Measurements from ENCODE around the gene SSU72. TPM values are rescaled to one million over a fixed set of nuclear protein-coding genes. Genes with fewer than 3 reads are reported as not detected.

SSU72 gene
- total RNA-seq, 6 experiments from 2014 or later: 46.6 to 72.6 (median 63.8) TPM

GRCh38 chr1:1540090-1540817, 34.4 kb downstream of the SSU72 start, which contains the start of gene TMEM240:
Gene TMEM240 (minus strand): TSS chr1:1540624. CDS start chr1:1540346, 278 bp downstream.
- Histone ChIP-seq H3K27ac (no peak within 1 kb of the TSS), H3K4me1 (peaks cover 0 to 5% (median 0%) of the 10 kb centered on the region in 4 donors), H3K36me3 (peaks cover 0 to 18% (median 0%) of the 10 kb centered on the region in 4 donors), H3K4me3 (peak within 1 kb of the TSS; percentile 12 to 44 (median 18)), H3K27me3 (no peaks in the 10 kb centered on the region), H3K9me3 (no peaks in the 10 kb centered on the region)
- no peak for TF ChIP-seq CTCF (IDR thresholded peaks at IDR 0.05)
- no peak for TF ChIP-seq POLR2A (IDR thresholded peaks at IDR 0.05)
- DNase-seq (peak; percentile 62 to 66 (median 65)), ATAC-seq (peak in 3 of 4 donors; percentile 39 to 71 (median 42))
- 3% methylated on average over 5 of the region's 100 CpGs for WGBS (ENCODE audit: insufficient coverage, low coverage, low lambda C conversion rate, missing lambda C conversion rate)
- intact Hi-C loops (cut with DNase I): no loop called here

- no peaks in the 10 kb centered on the region for H3K9me3 ChIP-seq
- ATAC-seq: no peak
- H3K27ac ChIP-seq: no peak overlapping the region
- H3K36me3 ChIP-seq: peaks cover 0 to 18% (median 0%) of the 10 kb centered on the region in 4 donors
- H3K4me3 ChIP-seq: peak overlapping the region in 2 of 3 donors; percentile 18 to 44
- H3K27me3 ChIP-seq: no peaks in the 10 kb centered on the region
- DNase-seq: peak in 1 of 3 donors; percentile 54
- H3K4me1 ChIP-seq: peaks cover 0 to 5% (median 0%) of the 10 kb centered on the region in 4 donors
- TF ChIP-seq CTCF (IDR thresholded peaks at IDR 0.05) (no peak), POLR2A (IDR thresholded peaks at IDR 0.05) (no peak)
- 29% methylated on average over 35 of the region's 66 CpGs for WGBS (ENCODE audit: insufficient coverage, low coverage, low lambda C conversion rate, missing lambda C conversion rate)
- intact Hi-C loops (cut with DNase I): no loop called here
Observed at GRCh38 chr1:1539310-1540089, 35.2 kb downstream of the SSU72 start.

- Histone ChIP-seq H3K27ac (no peak overlapping the region), H3K9me3 (no peaks in the 10 kb centered on the region), H3K27me3 (no peaks in the 10 kb centered on the region), H3K4me1 (peaks cover 0 to 5% (median 0%) of the 10 kb centered on the region in 4 donors), H3K4me3 (no peak overlapping the region), H3K36me3 (peaks cover 0 to 18% (median 0%) of the 10 kb centered on the region in 4 donors)
- intact Hi-C loops (cut with DNase I): no loop called here
- no peak for DNase-seq
- ATAC-seq: no peak
- WGBS (ENCODE audit: insufficient coverage, low coverage, low lambda C conversion rate, missing lambda C conversion rate): no CpG with 5 or more reads among the region's 18 CpGs
- TF ChIP-seq CTCF (IDR thresholded peaks at IDR 0.05): no peak
- TF ChIP-seq POLR2A (IDR thresholded peaks at IDR 0.05): no peak
Observed at GRCh38 chr1:1538989-1539309, 35.7 kb downstream of the SSU72 start.

GRCh38 chr1:1538334-1538733, 36.3 kb downstream of the SSU72 start:
- no CpG with 5 or more reads among the region's 23 CpGs for WGBS (ENCODE audit: insufficient coverage, low coverage, low lambda C conversion rate, missing lambda C conversion rate)
- H3K36me3 ChIP-seq: peaks cover 0 to 18% (median 0%) of the 10 kb centered on the region in 4 donors
- TF ChIP-seq CTCF (IDR thresholded peaks at IDR 0.05): no peak
- no peak for TF ChIP-seq POLR2A (IDR thresholded peaks at IDR 0.05)
- no peak for ATAC-seq
- DNase-seq: peak in 1 of 3 donors; percentile 51
- no peak overlapping the region for H3K4me3 ChIP-seq
- H3K27me3 ChIP-seq: no peaks in the 10 kb centered on the region
- H3K4me1 ChIP-seq: peaks cover 0 to 5% (median 0%) of the 10 kb centered on the region in 4 donors
- no peaks in the 10 kb centered on the region for H3K9me3 ChIP-seq
- intact Hi-C loops (cut with DNase I): no loop called here
- no peak overlapping the region for H3K27ac ChIP-seq
